Esophagus muscularis mucosa (tissue), 3 donors: Measurements from ENCODE around the gene PIR.

Experiments used
- CTCF ChIP-seq, 3 experiments: fragments of 200-600 bp in 2 of 3; fragments of 450-650 bp in 1 of 3; sonication (generic) in 2 of 3; IDR thresholded peaks; one replicate each; pipeline ENCODE4 v1.5.1; 2017 to 2019; ENCODE audit warnings: antibody characterized with exemption in 3 of 3, mild to moderate bottlenecking in 2 of 3, moderate library complexity in 1 of 3
- POLR2A ChIP-seq: fragments of 450-650 bp; IDR thresholded peaks from one replicate; pipeline ENCODE4 v1.6.1; 2017; ENCODE audit warnings: antibody characterized with exemption, moderate library complexity, mild to moderate bottlenecking, low read depth

GRCh38 chrX:15471028-15471427, 22.1 kb downstream of the PIR start:
- TF ChIP-seq CTCF (IDR thresholded peaks at IDR 0.05) = peak; percentile 67 to 71 (median 69)
- TF ChIP-seq POLR2A = no peak
